NCI-H2107 (cell line): ENCODE results near the gene EIPR1.
"Not testable (repeated sequence)": the region's sequence is repeated elsewhere in the genome, so short reads cannot be mapped to it uniquely, and the experiment has no call there.

Experiments used
- DNase-seq: peaks from one replicate; lab custom pipeline; 2025; lab: John Stamatoyannopoulos, UW

EIPR1 gene

DNA sequence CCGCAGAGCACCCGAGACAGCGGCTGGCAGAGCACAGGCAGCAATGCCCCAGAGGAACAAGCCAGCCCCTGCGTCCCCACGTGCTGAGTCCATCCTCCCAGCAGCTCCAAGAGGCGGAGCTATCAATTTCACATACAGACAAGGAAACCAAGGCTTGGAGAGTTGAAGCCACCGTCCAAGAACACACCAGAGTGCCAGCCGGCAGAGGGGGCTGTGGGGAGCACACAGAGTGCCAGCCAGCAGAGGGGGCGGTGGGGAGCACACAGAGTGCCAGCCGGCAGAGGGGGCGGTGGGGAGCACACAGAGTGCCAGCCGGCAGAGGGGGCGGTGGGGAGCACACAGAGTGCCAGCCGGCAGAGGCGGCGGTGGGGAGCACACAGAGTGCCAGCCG lies 91.0 kb downstream of the EIPR1 start:
- DNase-seq = not testable (repeated sequence)

DNA sequence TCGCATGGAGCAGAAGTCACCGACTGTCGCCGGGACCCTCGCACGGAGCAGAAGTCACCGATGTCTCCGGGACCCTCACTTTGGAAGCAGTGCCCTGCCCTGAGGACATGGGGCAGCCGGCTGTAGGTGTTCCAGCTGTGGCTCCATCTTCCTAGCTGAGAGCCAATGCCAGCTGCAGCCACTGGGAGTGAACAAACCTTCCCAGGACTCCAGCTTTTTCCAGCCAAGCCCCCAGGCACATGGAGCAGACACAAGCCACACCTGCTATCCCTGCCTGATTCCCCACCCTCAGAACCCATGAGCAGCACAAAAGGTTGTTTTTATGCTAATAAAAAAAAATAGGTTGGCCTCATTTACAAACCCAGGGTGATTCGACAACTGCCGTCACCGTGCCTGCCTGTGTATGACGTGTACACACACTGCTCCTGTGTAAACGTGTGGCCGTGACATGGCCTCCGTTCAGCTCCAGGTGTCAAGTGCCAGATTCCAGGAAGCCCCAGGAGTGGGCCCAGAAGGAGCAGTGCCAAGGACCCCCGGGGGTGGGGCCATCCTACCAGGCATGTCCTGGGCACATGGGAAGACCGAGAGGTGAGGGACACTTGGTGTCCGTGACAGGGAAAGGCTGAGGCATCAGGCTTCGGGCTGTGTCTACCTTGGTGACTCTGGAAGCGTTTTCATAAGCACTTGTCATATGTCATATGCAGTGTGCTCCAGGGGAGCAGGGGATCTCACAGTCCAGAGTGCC lies 91.5 kb downstream of the EIPR1 start:
- no peak for DNase-seq

DNA sequence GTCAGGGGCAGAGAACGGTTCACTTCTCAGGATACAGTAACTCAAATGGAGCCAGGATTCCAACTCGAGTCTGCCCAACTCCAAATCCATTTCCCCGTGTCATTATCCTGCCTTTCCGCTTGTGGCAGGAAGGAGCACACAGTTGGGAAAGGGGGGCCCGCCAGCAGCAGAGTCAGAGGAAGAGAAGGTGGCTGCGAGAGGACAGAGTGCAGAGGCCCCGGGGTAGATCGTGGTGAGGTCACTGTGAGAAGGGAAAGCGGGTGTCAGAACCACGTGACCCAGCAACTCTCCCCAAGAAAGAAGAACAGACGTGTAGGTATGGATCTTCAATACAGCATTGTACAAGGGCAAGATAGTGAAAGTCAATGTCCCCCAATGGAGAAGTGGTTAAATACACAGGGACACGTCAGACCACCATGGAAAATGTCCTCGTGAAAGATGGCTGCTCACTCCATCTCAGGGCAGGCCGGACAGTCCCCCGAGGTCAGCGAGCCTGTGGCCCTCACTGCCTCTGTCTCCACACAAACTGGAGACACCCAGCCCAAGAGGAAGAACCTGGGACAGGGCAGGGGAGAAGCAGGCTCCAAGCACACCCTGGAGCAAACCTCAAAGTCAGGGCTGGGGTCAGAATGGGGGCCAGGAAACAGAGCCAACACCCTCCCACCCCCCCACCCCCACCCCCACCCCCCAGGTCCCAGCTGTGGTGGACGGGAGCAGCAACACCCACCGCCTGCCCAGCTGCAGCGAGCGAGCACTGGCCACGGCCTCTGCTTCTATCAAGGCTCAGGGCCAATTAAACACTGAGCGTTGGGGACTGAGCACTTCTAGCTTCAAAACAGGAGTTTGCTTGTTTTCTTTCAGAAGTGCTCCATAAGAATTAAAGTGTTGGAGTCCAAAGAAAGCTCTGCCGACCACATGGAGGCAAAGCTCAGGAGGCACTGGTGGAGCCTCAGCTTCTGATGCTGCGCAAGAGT lies 92.7 kb downstream of the EIPR1 start:
- no peak for DNase-seq

DNA sequence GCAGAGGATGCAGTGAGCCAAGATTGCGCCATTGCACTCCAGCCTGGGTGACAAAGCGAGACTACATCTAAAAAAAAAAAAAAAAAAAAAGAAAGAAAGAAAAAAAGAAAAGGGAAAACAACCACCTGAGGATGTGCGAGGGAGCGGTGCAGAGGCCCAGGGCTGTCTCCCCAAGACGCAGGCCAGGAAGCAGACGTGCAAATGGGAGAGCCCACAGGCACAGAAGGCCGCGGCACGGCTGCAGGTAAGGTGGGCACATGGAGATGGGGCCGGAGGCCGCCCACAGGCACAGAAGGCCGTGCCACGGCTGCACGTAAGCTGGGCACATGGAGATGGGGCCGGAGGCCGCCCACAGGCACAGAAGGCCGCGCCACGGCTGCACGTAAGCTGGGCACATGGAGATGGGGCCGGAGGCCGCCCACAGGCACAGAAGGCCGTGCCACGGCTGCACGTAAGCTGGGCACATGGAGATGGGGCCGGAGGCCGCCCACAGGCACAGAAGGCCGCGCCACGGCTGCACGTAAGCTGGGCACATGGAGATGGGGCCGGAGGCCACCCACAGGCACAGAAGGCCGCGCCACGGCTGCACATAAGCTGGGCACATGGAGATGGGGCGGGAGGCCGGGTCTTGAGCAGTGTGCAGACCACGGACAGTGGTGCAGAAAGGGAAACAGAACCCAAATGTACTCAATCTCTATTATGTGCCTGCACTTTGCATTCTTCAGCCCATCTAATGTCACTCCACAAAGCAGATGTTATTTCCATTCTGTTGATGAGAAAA lies 93.6 kb downstream of the EIPR1 start:
- DNase-seq = not testable (repeated sequence)

DNA sequence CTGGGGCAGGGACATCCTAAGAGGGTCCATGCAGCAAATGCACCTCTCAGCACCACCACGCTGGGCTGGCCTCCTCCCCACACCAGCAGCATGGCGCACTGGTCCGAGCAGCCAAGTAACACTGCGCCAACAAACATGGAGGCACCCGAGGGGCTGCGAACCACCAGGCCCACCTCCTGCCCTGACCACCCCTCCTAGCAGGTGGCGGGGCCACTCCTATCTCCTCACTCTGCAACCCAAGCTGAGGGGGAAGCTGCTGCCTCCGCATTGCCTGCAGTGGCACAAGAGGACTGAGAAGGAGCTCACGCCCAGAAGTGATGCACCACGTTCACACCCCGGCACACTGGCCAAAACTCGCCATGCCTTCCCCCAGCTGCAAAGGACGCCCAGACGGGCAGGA lies 94.4 kb downstream of the EIPR1 start:
- DNase-seq = no peak

DNA sequence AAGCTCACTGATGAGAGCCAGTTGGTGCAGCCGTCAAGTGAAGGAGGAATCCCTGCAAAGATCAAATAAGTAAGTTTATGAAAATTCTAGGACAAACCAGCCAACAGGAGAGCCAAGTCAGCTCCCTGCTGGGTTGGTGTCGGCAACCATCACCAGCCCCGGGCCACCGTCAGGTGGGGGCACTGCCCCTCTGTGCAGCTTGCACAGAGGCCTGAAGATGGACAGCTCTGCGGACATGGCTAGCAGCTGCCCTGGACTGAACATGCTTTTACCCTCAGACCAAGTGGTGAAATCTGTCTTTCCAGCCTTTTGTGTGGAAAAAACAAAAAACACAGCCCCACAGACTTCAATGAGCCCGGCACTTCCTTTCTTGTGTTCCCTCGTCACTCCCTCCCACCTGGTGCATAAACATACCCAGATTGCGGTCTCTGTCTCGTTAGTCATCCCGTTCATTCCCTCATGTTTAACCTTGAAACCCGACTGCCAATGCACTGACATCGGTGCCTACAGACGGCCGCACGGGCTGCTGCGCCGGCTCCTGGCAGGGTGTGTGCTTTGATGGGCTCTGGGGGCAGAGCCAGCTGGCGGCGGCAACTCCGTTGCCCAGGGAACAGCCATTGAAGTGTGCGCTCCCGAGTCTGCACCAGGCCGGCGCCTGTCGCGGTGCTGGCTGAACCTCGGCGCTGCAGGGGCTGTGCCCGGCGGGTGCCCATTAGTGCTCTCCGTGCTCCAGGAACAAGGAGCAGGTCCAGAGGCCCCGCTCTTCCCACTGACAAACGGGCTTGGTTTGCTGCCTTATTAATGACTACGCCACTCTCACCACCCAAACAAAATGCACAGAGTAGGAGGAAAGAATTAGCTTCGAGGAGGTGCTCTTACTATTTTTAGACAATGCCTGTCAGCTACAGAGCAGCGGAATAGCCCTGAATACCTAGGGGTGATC lies 95.3 kb downstream of the EIPR1 start:
- DNase-seq = peak; percentile 64

DNA sequence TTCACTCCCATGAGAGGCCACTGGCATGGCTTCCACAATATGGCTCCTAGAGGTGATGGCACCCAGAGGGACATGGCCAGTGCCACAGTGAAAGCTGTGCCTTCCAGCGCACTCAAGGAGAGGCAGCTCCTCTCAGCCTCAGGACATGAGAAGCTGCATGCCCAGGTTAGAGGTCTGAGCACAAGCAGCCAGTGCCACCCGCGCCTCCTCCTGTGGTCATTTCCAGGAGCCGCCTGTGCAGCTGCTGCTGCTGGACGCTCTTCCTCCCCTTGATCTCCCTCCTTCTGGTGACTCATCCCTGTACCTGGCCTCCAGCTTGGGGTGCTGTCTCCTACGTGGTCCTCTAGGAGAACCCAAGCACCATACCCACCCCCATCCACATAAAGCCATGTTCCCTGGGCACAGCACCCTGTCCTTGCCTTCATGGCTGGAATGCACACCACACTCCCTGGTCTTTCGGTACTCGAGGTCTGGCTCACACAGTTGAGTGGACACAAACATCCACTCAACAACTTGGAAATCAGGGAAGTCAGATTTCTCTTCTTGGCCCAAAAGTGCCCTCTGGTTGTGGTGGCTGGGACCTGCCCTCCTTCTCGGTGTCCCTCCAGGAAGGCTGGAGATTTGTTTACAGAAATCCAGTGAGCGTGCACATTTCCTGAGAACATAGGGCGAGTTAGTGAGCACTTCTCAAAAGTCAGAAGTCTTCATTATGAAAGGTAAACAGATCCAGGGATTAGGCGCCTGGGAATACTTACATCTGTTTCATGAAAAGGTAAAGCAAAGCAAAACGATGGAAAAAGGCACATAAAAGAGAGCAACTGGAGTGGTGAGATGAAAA lies 96.7 kb downstream of the EIPR1 start:
- no peak for DNase-seq

DNA sequence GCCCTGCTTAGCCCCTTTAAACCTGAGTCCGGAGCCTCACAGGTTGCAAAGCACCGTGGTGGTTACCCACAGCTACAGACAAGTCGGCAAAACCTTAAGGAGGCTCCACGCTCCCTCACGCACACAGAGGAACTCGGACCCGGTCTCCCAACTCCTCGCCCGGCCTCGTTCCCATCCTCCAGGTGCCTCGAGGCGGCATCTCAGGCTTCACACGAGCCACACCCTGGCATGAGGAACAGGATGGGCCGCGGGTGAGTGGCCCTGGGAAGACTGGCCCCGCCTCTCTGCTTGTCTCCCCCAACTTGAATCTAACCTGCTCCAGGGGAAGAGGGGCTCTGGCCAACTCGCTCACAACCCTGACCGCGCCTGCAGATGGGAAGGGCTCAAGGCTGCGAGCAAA lies 97.4 kb downstream of the EIPR1 start:
- DNase-seq = no peak

DNA sequence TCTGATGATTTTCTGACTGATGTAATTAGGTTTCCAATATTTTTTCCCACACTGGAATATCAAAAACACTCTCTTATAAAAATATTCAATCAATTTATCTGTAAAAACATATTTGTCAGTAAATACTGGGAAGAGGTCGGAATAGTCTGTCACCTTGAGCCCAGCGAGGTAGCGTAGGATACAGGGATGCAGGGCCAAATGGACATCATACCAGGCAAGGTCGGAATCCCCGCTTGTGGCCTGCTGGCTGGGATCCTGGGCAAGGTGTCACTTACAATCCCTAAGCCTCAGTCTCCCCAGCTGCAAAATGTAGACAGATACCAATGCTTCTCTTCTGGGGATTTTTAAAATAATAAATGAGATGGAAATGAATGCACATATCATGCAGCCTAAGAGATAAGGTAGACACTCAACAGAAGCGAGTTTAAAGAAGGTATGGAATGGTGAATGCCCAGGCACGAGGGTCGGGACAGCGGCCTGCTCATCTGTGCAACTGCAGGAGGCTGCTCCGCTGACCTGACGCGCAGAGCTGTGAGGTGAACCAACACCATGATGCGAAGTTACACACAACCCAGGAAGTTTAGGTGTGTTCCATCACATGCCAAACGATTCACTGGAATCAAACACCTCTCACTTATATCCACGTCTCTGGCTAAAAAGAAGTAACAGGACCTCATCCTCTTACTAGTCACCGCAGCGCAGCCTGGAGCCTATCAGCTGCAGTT lies 98.2 kb downstream of the EIPR1 start:
- no peak for DNase-seq

DNA sequence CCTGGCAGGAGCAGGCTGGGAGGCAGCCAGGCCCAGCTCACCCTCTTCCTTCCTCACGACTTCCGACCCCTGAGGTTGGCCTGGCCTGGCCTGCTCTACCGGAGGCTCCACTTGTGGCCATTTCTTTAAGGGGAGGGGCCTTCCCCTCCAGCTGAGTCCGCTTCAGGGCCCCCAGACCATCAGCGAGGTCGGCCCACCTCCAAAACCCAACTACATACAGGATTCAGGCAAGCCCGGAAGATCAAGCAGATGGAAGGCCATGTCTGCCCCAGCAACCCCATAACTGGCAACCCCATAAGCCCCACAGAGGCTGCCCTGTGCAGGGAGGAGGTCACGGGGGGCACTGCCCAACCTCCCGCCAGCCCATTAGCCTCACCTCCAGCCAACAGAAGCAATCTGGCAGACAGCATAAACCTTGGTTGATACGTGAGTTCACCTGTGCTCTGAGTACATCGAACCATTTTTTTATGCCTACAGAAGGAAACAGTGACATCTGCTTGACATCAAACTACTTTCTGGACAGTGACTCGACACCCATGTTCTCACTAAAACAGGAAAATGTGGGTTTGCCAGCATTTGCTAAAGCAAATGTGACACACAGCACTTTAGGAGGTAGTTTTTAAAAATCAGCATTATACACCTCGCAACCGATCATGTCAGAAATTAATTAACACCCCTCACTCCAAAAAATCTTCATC lies 98.9 kb downstream of the EIPR1 start:
- no peak for DNase-seq

DNA sequence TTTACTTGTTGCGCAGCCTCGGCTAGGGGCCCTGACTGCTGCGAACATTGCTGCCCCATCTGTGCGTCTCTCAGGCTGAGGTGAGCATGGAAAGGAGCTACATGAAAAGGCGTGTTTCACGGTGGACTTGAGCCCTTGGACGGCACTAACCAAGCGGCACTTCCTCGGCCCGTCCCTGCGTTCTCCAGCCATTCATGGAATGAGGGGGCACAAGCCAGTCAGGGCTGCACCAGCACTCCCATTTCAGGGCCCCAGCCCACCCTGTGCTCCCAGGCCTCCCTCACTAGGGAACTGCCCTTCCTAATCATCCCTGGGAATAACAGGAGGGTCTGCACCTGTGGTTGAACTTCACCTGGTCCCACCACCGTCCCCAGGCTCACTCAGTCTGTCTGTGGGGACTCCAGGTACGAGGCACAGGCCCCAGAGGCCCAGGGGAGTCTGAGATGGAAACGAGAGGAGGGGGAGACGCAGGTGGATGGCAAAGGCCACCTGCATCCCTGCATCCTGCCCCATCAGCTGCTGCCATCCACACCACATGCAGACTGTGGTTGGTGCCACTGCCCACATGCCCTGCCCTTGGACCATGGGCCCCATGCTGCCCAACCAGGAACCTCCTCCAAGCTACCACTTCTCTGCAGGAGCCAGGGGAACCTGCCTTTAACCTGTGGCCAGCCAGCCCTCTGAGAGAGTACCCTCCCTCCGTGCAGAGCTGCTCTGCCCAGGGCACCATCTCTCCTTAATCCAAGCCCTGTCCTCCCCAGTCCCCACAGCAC lies 99.7 kb downstream of the EIPR1 start:
- DNase-seq = no peak

DNA sequence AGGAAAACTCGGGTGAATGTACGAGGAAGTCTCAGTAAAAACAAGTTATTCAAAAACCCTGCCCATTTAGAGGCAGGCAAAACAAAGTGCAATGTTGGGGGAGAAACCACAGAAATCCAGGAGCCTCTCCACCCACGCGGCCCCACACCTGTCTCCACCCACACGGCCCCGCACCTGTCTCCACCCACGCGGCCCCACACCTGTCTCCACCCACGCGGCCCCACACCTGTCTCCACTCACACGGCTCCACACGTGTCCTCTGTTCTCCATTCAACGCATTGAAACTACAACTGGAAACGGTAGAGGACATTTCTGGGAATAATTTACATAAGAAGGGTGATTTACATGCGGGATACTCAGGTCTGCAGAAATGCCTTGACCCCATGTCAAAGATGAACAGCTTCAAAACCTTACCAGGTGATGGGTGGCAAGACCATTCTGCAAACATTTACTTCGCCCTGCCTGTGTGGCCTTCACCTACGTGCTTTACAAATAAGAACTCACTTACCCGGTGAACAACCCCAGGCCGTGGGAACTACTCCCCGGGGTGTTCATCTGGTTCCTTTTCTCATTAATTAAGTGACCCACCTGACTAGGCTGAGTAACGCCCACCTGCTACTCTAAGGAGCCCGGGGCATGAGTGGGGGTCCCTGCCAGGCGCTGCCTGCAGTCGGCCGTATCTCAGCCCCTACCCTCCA lies 100.4 kb downstream of the EIPR1 start:
- DNase-seq = no peak

DNA sequence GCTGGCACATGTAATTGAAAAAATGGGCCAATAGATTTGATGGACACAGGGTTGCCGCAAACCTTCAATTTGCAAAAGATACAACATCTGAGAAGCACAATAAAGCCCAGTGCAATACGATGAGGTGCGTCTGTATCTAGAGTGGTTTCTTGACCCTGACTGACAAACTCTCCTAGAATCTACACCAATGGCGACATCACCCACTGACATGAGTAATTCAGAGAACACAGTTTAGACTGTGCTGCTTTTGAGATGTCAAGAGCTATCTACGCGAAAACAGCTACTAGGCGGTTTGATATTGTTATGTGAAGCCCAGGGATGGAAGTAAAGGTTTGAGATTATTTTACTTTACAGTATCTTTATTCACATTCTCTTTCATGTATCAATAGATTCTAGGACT lies 104.9 kb downstream of the EIPR1 start:
- no peak for DNase-seq

DNA sequence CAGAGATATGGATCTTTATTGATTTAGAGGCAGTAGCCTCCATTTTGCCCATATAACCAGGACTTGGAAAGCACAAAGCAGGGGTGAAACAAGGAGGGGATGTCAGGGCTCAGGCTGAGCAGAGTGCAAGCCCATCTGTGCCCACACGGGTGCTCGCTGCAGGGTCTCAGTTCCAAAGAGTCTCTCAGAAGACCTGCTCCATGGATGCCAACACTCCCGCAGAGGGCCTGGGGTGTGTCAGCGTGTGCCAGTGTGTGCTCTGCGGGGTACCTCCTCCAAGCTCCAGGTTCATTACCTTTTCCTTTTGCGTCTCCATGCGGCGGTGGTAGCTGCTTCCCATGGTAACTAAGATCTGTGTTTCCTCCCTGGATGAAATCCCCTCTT lies 107.5 kb downstream of the EIPR1 start:
- no peak for DNase-seq

DNA sequence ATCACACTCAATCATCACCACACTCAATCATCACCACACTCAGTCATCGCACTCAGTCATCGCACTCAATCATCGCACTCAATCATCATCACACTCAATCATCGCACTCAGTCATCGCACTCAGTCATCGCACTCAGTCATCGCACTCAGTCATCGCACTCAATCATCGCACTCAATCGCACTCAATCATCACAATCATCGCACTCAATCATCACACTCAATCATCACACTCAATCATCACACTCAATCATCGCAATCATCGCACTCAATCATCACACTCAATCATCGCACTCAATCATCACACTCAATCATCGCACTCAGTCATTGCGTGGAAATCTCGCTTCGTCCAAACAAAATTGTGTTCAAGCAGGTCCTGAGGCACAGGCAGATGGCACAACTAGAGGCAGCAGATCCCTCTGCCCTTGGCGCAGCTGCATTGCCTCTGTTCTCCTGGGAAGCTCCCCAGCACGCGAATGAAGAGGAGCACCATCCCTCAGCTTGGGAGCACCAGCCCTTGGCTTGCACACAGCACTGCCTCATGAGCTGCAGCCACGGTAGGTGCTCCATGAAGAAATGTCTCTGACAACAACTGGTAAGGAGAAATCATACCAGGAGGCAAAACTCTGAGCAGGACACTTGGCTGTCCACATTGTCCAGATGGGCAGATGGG lies 108.1 kb downstream of the EIPR1 start:
- DNase-seq = no peak

DNA sequence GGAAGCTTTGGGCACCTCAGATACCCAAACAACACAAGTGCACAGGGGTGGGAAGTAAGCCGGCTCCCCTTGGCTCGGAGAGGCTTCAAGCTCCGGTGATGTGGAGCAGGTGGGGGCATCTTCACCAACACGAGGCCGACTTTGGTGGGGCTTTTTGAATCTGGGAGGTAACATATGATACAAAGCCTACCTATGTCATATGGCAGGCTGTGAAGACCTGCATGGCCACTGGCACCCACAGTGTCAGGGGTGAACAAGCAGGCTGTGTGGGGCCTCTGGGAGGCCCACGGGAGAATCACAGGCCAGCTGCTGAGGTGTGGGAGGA lies 109.0 kb downstream of the EIPR1 start:
- no peak for DNase-seq
